Uterus (tissue), 4 donors: Measurements from ENCODE around the gene LDB3. TPM values are rescaled to one million over a fixed set of nuclear protein-coding genes. Genes with fewer than 3 reads are reported as not detected.

Experiments
- DNase-seq, 2 donors: peaks; one replicate each; pipeline ENCODE4 v3.0.0-alpha.2; 2019 to 2020
- H3K27ac ChIP-seq, 2 donors: fragments of 200-600 bp; sonication (generic); 1 replicate in 1 of 2; 2 replicates in 1 of 2; pipeline ENCODE4 v1.5.1; 2016 to 2018
- H3K27me3 ChIP-seq, 2 donors: fragments of 200-600 bp; sonication (generic); one replicate each; pipeline ENCODE4 v1.5.1; 2018 to 2019; ENCODE audit warnings: control low read depth in 1 of 2
- H3K36me3 ChIP-seq, 2 donors: fragments of 200-600 bp; sonication (generic); one replicate each; pipeline ENCODE4 v1.5.1; 2019; ENCODE audit warnings: control low read depth in 1 of 2
- H3K4me1 ChIP-seq, 2 donors: fragments of 200-600 bp; sonication (generic); one replicate each; pipeline ENCODE4 v1.5.1; 2018 to 2019; ENCODE audit warnings: control low read depth in 1 of 2
- H3K4me3 ChIP-seq, 2 donors: fragments of 200-600 bp; sonication (generic); 1 replicate in 1 of 2; 2 replicates in 1 of 2; pipeline ENCODE4 v1.5.1; 2018 to 2019; ENCODE audit warnings: mild to moderate bottlenecking in 1 of 2
- H3K9me3 ChIP-seq, 2 donors: fragments of 200-600 bp; sonication (generic); one replicate each; pipeline ENCODE4 v1.5.1; 2019; ENCODE audit warnings: control low read depth in 1 of 2
- CTCF ChIP-seq, 4 experiments: fragments of 200-600 bp in 2 of 4; fragments of 450-650 bp in 2 of 4; sonication (generic) in 2 of 4; IDR thresholded peaks; one replicate each; pipeline ENCODE4 v1.5.1; 2016 to 2019; ENCODE audit warnings: antibody characterized with exemption in 4 of 4, mild to moderate bottlenecking in 2 of 4, moderate library complexity in 1 of 4
- POLR2A ChIP-seq, 2 donors: fragments of 450-650 bp; IDR thresholded peaks; one replicate each; pipeline ENCODE4 v1.6.1; 2016; ENCODE audit warnings: antibody characterized with exemption in 2 of 2, mild to moderate bottlenecking in 1 of 2, moderate library complexity in 1 of 2
- intact Hi-C: fragments of 100-400 bp; cut with DNase I; formaldehyde crosslinking; loops from one replicate; pipeline ENCODE4 v1.15.1; 2023; ENCODE audit warnings: low total_unique reads
- total RNA-seq, 4 donors: library from RNA; depleted of rRNA in 3 of 4; stranded (reverse); fragments of >200 nt in 3 of 4; gene quantifications; one replicate each; pipeline versions ENCODE4 v1.1.0 to v1.2.4, GENCODE V29; 2014 to 2023
- donor health status: DM: yes; HTN: yes; CAD: no.

LDB3 gene
- total RNA-seq, 4 donors from 2014 or later: 0.97 to 33.4 (median 4.2) TPM

- Histone ChIP-seq H3K27ac (no peak overlapping the region), H3K4me1 (no peaks in the 10 kb centered on the region), H3K4me3 (no peak overlapping the region), H3K27me3 (no peaks in the 10 kb centered on the region), H3K36me3 (no peaks in the 10 kb centered on the region), H3K9me3 (no peaks in the 10 kb centered on the region)
- no peak for DNase-seq
- intact Hi-C loops: no loop called here
- no peak for TF ChIP-seq POLR2A (IDR thresholded peaks at IDR 0.05)
- no peak for TF ChIP-seq CTCF (IDR thresholded peaks at IDR 0.05)
Observed at GRCh38 chr10:86665868-86666267, 2.4 kb upstream of the LDB3 start.

GRCh38 chr10:86666538-86666937, 1.8 kb upstream of the LDB3 start:
- H3K36me3 ChIP-seq: no peaks in the 10 kb centered on the region
- H3K9me3 ChIP-seq: no peaks in the 10 kb centered on the region
- no peak for DNase-seq
- TF ChIP-seq POLR2A (IDR thresholded peaks at IDR 0.05) (no peak), CTCF (IDR thresholded peaks at IDR 0.05) (no peak)
- intact Hi-C loops: no loop called here
- no peak overlapping the region for H3K4me3 ChIP-seq
- H3K27ac ChIP-seq: peak overlapping the region in 1 of 2 donors; percentile 84
- H3K27me3 ChIP-seq: no peaks in the 10 kb centered on the region
- H3K4me1 ChIP-seq: no peaks in the 10 kb centered on the region

- no peaks in the 10 kb centered on the region for H3K36me3 ChIP-seq
- TF ChIP-seq POLR2A (IDR thresholded peaks at IDR 0.05): no peak
- TF ChIP-seq CTCF (IDR thresholded peaks at IDR 0.05): no peak
- no peak for DNase-seq
- H3K27ac ChIP-seq: peak overlapping the region; percentile 73 to 84
- H3K27me3 ChIP-seq: no peaks in the 10 kb centered on the region
- intact Hi-C loops: no loop called here
- H3K9me3 ChIP-seq: no peaks in the 10 kb centered on the region
- H3K4me3 ChIP-seq: no peak overlapping the region
- no peaks in the 10 kb centered on the region for H3K4me1 ChIP-seq
Observed at GRCh38 chr10:86667421-86668181, 710 bp upstream of the LDB3 start.

GRCh38 chr10:86670290-86670811, 2.0 kb downstream of the LDB3 start:
- intact Hi-C loops: no loop called here
- no peak for DNase-seq
- Histone ChIP-seq H3K27me3 (no peaks in the 10 kb centered on the region), H3K9me3 (no peaks in the 10 kb centered on the region), H3K36me3 (no peaks in the 10 kb centered on the region), H3K4me1 (no peaks in the 10 kb centered on the region), H3K4me3 (no peak overlapping the region), H3K27ac (peak overlapping the region; percentile 73 to 84)
- TF ChIP-seq POLR2A (IDR thresholded peaks at IDR 0.05) (no peak), CTCF (IDR thresholded peaks at IDR 0.05) (no peak)

GRCh38 chr10:86670876-86671275, 2.6 kb downstream of the LDB3 start:
- Histone ChIP-seq H3K27ac (peak overlapping the region; percentile 73 to 84), H3K4me1 (no peaks in the 10 kb centered on the region)
- intact Hi-C loops: no loop called here

More at GRCh38 chr10:86670876-86671275, 2.6 kb downstream of the LDB3 start:
- no peak for DNase-seq
- Histone ChIP-seq H3K36me3 (no peaks in the 10 kb centered on the region), H3K27me3 (no peaks in the 10 kb centered on the region), H3K9me3 (no peaks in the 10 kb centered on the region), H3K4me3 (no peak overlapping the region)
- no peak for TF ChIP-seq POLR2A (IDR thresholded peaks at IDR 0.05)
- no peak for TF ChIP-seq CTCF (IDR thresholded peaks at IDR 0.05)
